Trophoblast cell (in vitro differentiated cells and primary cell): ENCODE results near the gene TRDN.

ENCODE experiments used
- DNase-seq, 2 donors: peaks; one replicate each; pipeline ENCODE4 v3.0.0-alpha.2; 2016
- H2AFZ ChIP-seq: 2 replicates; pipeline ENCODE4 v1.6.1; 2013; ENCODE audit warnings: low read length, moderate library complexity, mild to moderate bottlenecking; ENCODE audit not compliant: insufficient read depth, poor library complexity
- H2AK5ac ChIP-seq: 2 replicates; pipeline ENCODE4 v1.6.1; 2013; ENCODE audit warnings: mild to moderate bottlenecking, low read length
- H2BK120ac ChIP-seq: 2 replicates; pipeline ENCODE4 v1.6.1; 2013; ENCODE audit warnings: low read length, mild to moderate bottlenecking, moderate library complexity; ENCODE audit not compliant: insufficient read depth, poor library complexity
- H2BK12ac ChIP-seq: 2 replicates; pipeline ENCODE4 v1.6.1; 2013; ENCODE audit warnings: mild to moderate bottlenecking, low read length, moderate library complexity
- H2BK5ac ChIP-seq: 2 replicates; pipeline ENCODE4 v1.6.1; 2013; ENCODE audit warnings: low read length, low read depth, moderate library complexity, mild to moderate bottlenecking; ENCODE audit not compliant: poor library complexity
- H3K14ac ChIP-seq: 2 replicates; pipeline ENCODE4 v1.6.1; 2013; ENCODE audit warnings: mild to moderate bottlenecking, low read length
- H3K18ac ChIP-seq: 2 replicates; pipeline ENCODE4 v1.6.1; 2013; ENCODE audit warnings: mild to moderate bottlenecking, low read length
- H3K23ac ChIP-seq: 2 replicates; pipeline ENCODE4 v1.6.1; 2013; ENCODE audit warnings: low read length
- H3K27ac ChIP-seq: 2 replicates; pipeline ENCODE4 v1.5.1; 2013; ENCODE audit warnings: low read depth, mild to moderate bottlenecking, inconsistent platforms, low read length, moderate library complexity
- H3K27me3 ChIP-seq: 2 replicates; pipeline ENCODE4 v1.6.1; 2013; ENCODE audit warnings: inconsistent platforms, mild to moderate bottlenecking, low read length, moderate library complexity; ENCODE audit not compliant: insufficient read depth
- H3K36me3 ChIP-seq, 2 experiments: 1 replicate in 1 of 2; 2 replicates in 1 of 2; pipeline ENCODE4 v1.6.1; 2013; ENCODE audit warnings: low read length in 2 of 2, mild to moderate bottlenecking in 2 of 2, moderate library complexity in 1 of 2; ENCODE audit not compliant: insufficient read depth in 2 of 2, control insufficient read depth in 1 of 2
- H3K4ac ChIP-seq: 2 replicates; pipeline ENCODE4 v1.6.1; 2013; ENCODE audit warnings: low read depth, mild to moderate bottlenecking, low read length, moderate library complexity
- H3K4me1 ChIP-seq, 2 experiments: 1 replicate in 1 of 2; 2 replicates in 1 of 2; pipeline ENCODE4 v1.6.1; 2013; ENCODE audit warnings: low read length in 2 of 2, mild to moderate bottlenecking in 2 of 2, moderate library complexity in 1 of 2; ENCODE audit not compliant: insufficient read depth in 2 of 2, control insufficient read depth in 1 of 2
- H3K4me2 ChIP-seq: 2 replicates; pipeline ENCODE4 v1.6.1; 2013; ENCODE audit warnings: inconsistent platforms, mild to moderate bottlenecking, low read length, moderate library complexity
- H3K4me3 ChIP-seq: 2 replicates; pipeline ENCODE4 v1.5.1; 2013; ENCODE audit warnings: mild to moderate bottlenecking, low read depth, low read length, inconsistent platforms
- H3K79me1 ChIP-seq: one replicate; pipeline ENCODE4 v1.6.1; 2013; ENCODE audit warnings: low read length
- H3K79me2 ChIP-seq: 2 replicates; pipeline ENCODE4 v1.6.1; 2013; ENCODE audit warnings: low read length, mild to moderate bottlenecking; ENCODE audit not compliant: control insufficient read depth, insufficient read depth, poor library complexity
- H3K9ac ChIP-seq: 2 replicates; pipeline ENCODE4 v1.6.1; 2013; ENCODE audit warnings: mild to moderate bottlenecking, low read length
- H3K9me3 ChIP-seq: 2 replicates; pipeline ENCODE4 v1.6.1; 2013; ENCODE audit warnings: low read depth, mild to moderate bottlenecking, control low read depth, inconsistent platforms, low read length; ENCODE audit not compliant: insufficient read depth
- H4K12ac ChIP-seq: 2 replicates; pipeline ENCODE4 v1.6.1; 2013; ENCODE audit warnings: low read depth, mild to moderate bottlenecking, low read length, moderate library complexity
- H4K8ac ChIP-seq: 2 replicates; pipeline ENCODE4 v1.6.1; 2013; ENCODE audit warnings: low read depth, mild to moderate bottlenecking, low read length, moderate library complexity
- H4K91ac ChIP-seq: one replicate; pipeline ENCODE4 v1.6.1; 2013; ENCODE audit warnings: low read depth, mild to moderate bottlenecking, low read length, moderate library complexity
- WGBS: extraction: QIAGEN DNeasy Blood & Tissue Kit; methylation state at CpG from one replicate; pipeline ENCODE4 v1.1.7; 2013; ENCODE audit warnings: missing lambda C conversion rate; ENCODE audit not compliant: insufficient read length, insufficient coverage; ENCODE audit errors: extremely low coverage; 5-methylcytosine and 5-hydroxymethylcytosine counted together

TRDN gene

GRCh38 chr6:123638865-123639264, 2.1 kb upstream of the TRDN start:
- Histone ChIP-seq H2BK5ac (no peak overlapping the region), H4K8ac (no peak overlapping the region), H3K4me3 (no peak overlapping the region), H4K12ac (no peak overlapping the region), H3K4me2 (no peak overlapping the region), H2AFZ (no peak overlapping the region), H2BK120ac (no peak overlapping the region), H4K91ac (no peak overlapping the region), H3K23ac (no peak overlapping the region), H3K79me2 (no peaks in the 10 kb centered on the region), H3K4ac (no peak overlapping the region), H3K14ac (no peak overlapping the region), H2BK12ac (no peak overlapping the region), H2AK5ac (no peak overlapping the region), H3K36me3 (no peaks in the 10 kb centered on the region), H3K27me3 (no peaks in the 10 kb centered on the region), H3K9ac (no peak overlapping the region), H3K79me1 (no peaks in the 10 kb centered on the region), H3K18ac (no peak overlapping the region), H3K27ac (no peak overlapping the region), H3K4me1 (no peaks in the 10 kb centered on the region), H3K9me3 (no peaks in the 10 kb centered on the region)
- no CpG with 5 or more reads among the region's 1 CpG for WGBS
- no peak for DNase-seq

GRCh38 chr6:123636282-123636681, 468 bp downstream of the TRDN start:
- no peak overlapping the region for H4K12ac ChIP-seq
- no peak overlapping the region for H2BK120ac ChIP-seq
- H3K4me1 ChIP-seq = no peaks in the 10 kb centered on the region
- no peak overlapping the region for H4K91ac ChIP-seq
- H3K14ac ChIP-seq = no peak overlapping the region
- H3K4me3 ChIP-seq = no peak overlapping the region
- no peak overlapping the region for H2AFZ ChIP-seq
- H3K27ac ChIP-seq = no peak overlapping the region
- no peak overlapping the region for H2BK12ac ChIP-seq
- no peak overlapping the region for H4K8ac ChIP-seq
- no CpG with 5 or more reads among the region's 1 CpG for WGBS
- no peak overlapping the region for H3K9ac ChIP-seq
- H3K79me2 ChIP-seq = no peaks in the 10 kb centered on the region
- H3K4ac ChIP-seq = no peak overlapping the region
- H2BK5ac ChIP-seq = no peak overlapping the region
- H3K23ac ChIP-seq = no peak overlapping the region
- no peak overlapping the region for H3K18ac ChIP-seq
- no peaks in the 10 kb centered on the region for H3K9me3 ChIP-seq
- H3K27me3 ChIP-seq = no peaks in the 10 kb centered on the region
- no peak for DNase-seq
- H3K79me1 ChIP-seq = no peaks in the 10 kb centered on the region
- H3K36me3 ChIP-seq = no peaks in the 10 kb centered on the region
- no peak overlapping the region for H3K4me2 ChIP-seq
- no peak overlapping the region for H2AK5ac ChIP-seq

GRCh38 chr6:123635567-123635966, 1.2 kb downstream of the TRDN start:
- Histone ChIP-seq H4K91ac (no peak overlapping the region), H2BK5ac (no peak overlapping the region), H3K79me1 (no peaks in the 10 kb centered on the region), H4K12ac (no peak overlapping the region), H3K14ac (no peak overlapping the region), H2AFZ (no peak overlapping the region), H3K4ac (no peak overlapping the region), H3K79me2 (no peaks in the 10 kb centered on the region), H3K4me2 (no peak overlapping the region), H2AK5ac (no peak overlapping the region), H3K18ac (no peak overlapping the region), H3K9me3 (no peaks in the 10 kb centered on the region), H2BK12ac (no peak overlapping the region), H3K27me3 (no peaks in the 10 kb centered on the region), H3K23ac (no peak overlapping the region), H3K27ac (no peak overlapping the region), H3K9ac (no peak overlapping the region), H2BK120ac (no peak overlapping the region), H4K8ac (no peak overlapping the region), H3K36me3 (no peaks in the 10 kb centered on the region), H3K4me3 (no peak overlapping the region), H3K4me1 (no peaks in the 10 kb centered on the region)
- no peak for DNase-seq
- no CpG with 5 or more reads among the region's 1 CpG for WGBS

GRCh38 chr6:123635144-123635543, 1.6 kb downstream of the TRDN start:
- Histone ChIP-seq H4K91ac (no peak overlapping the region), H2BK5ac (no peak overlapping the region), H3K4me1 (no peaks in the 10 kb centered on the region), H3K27ac (no peak overlapping the region), H3K79me1 (no peaks in the 10 kb centered on the region), H3K9ac (no peak overlapping the region), H3K14ac (no peak overlapping the region), H4K12ac (no peak overlapping the region), H3K36me3 (no peaks in the 10 kb centered on the region), H3K4me2 (no peak overlapping the region), H3K18ac (no peak overlapping the region), H2AFZ (no peak overlapping the region), H3K4me3 (no peak overlapping the region), H2AK5ac (no peak overlapping the region), H3K9me3 (no peaks in the 10 kb centered on the region), H3K4ac (no peak overlapping the region), H2BK120ac (no peak overlapping the region), H3K27me3 (no peaks in the 10 kb centered on the region), H4K8ac (no peak overlapping the region), H2BK12ac (no peak overlapping the region), H3K23ac (no peak overlapping the region), H3K79me2 (no peaks in the 10 kb centered on the region)
- no CpG with 5 or more reads among the region's 1 CpG for WGBS
- no peak for DNase-seq
